GM21576 (cell line): ENCODE measurements around the gene TOMM6.
"Not testable (repeated sequence)": the region's sequence is repeated elsewhere in the genome, so short reads cannot be mapped to it uniquely, and the experiment has no call there.

Source experiments
- ATAC-seq: cut with Tn5 transposase; IDR thresholded peaks from one replicate; pipeline ENCODE4 v1.9.1; 2021; ENCODE audit warnings: mild to moderate bottlenecking, moderate library complexity; ENCODE audit not compliant: unreplicated experiment

The TOMM6 gene

GRCh38 chr6:41759905-41760579 is 27.5 kb upstream of the TOMM6 start:
- no peak for ATAC-seq

- no peak for ATAC-seq
Measured at GRCh38 chr6:41763470-41763869, 24.0 kb upstream of the TOMM6 start.

- ATAC-seq = not testable (repeated sequence)
Measured at GRCh38 chr6:41766043-41766664, 21.3 kb upstream of the TOMM6 start.

DNA sequence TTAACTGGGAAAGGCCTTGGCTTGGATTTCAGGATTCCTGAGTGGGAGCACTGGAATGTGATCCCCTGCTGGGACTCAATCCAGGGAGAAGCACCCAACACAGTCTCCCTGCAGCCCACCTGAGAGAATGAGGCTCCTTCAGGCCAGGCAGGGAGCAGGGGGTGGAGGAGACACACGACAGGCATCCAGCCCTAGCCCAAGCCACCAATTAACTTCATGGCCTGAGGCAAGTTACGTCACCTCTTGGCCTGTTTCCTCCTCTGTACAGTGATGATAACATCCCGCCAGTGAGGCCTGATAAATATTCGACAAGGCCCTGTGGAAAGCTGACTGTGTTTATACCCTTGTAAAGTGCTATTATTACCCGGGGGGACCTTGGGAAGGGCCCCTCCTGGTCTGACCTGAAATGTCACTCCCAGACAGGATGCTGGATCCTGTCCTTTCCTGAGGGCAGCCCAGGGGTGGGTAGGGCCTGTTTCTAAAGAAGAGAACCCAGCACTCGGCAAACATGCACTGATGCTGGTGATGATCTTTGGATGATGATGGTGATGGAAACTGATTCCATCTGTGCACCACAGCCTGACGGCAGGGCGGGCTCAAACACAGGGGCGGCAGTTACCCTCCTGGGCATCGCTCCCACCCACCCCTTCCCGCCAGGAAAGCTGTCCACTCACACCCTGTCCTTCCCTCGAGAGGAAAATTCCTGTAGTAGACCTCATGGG is 20.2 kb upstream of the TOMM6 start:
- no peak for ATAC-seq

GRCh38 chr6:41768545-41769308 is 18.8 kb upstream of the TOMM6 start:
- ATAC-seq = no peak

DNA sequence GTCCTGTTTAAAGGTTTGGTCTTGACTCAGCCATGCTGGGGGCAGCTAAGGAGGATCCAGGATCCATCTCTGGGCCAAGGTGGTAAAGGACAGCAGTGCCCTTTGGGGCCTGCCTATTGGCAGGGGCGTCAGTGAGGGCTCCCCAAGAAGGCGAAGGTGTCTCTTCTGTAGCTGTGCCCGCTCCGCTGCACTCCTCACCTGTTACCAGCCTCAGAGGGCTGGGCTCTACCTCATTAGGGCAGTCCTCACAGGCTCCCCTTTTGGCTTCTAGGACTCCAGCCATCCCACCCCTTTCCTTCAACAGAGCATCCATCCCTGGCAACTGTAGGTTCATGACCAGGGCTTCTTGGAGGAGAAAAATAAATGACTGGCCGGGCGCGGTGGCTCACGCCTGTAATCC is 18.1 kb upstream of the TOMM6 start:
- ATAC-seq = no peak

GRCh38 chr6:41770381-41771057 is 17.0 kb upstream of the TOMM6 start:
- ATAC-seq = no peak

GRCh38 chr6:41771058-41771983 is 16.2 kb upstream of the TOMM6 start:
- ATAC-seq = no peak

DNA sequence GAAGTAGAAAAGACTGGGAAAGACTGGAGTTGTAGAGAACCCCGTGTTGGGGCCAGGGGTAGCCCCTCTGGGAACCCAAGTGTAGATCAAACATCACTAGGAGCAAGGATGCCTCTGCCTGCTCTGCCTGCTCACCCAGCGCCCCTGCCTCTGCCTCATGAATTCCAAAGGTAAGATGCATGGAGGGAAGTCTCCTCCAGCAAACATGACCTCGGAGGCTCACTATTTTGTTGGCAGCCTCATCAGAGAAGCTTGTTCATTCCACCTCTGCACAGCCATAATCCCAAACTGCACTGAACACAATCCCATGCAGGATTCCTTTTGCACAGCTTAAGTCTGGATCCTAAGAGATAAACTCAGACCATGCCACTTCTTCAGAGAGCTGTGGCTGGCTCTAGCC is 12.7 kb upstream of the TOMM6 start:
- ATAC-seq = no peak

- no peak for ATAC-seq
Measured at GRCh38 chr6:41775293-41775882, 12.1 kb upstream of the TOMM6 start.

- no peak for ATAC-seq
Measured at GRCh38 chr6:41777551-41778285, 9.8 kb upstream of the TOMM6 start.

- ATAC-seq = no peak
Measured at GRCh38 chr6:41778895-41779294, 8.6 kb upstream of the TOMM6 start.

DNA sequence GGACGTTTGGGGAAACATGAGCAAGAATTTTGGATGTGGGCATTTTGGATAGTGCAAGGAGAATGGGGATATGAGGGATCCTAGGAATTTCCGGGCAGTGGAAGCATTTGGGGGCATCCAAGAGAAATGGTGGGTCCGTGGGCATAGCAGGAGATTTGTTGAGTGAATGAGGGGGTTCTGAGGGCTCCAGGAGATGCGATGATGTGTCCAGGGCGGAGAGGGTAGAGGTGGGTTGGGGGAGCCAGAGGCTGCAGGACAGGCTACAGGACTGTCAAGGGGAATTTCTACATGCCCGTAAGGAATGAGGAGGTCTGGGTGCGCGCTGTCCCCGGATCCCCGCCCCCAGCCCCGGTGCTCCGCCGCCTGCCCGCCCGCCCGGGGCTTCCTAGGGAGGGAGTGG is 8.2 kb upstream of the TOMM6 start:
- ATAC-seq = no peak

- ATAC-seq = peak; percentile 87
Measured at GRCh38 chr6:41779788-41780550, 7.5 kb upstream of the TOMM6 start, which contains the start of gene FRS3. Gene FRS3, minus strand, starts transcription at chr6:41779900. Its CDS starts 2,913 bp downstream, at chr6:41776987.

- ATAC-seq = no peak
Measured at GRCh38 chr6:41780551-41781365, 6.7 kb upstream of the TOMM6 start, which contains the start of gene PRICKLE4. Gene PRICKLE4, plus strand, starts transcription at chr6:41780782. Its CDS starts 2,692 bp downstream, at chr6:41783474.

DNA sequence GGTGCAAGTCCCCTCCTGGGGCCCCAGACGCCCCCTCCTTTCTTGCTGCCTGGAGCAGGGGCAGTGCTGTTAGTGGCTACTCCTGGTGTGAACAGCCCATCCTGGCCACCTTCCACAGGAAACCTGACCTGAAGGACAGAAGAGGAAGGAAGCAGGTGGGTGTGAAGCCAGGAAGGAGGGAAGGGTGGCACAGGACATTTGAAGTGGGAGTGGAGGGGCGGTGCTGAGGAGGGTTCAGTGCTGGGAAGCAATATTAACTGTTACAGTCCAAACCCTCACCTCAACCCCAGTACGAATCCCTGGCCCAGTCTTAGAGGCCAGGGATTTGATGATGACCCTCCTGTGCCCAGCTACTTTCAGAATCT is 6.1 kb upstream of the TOMM6 start:
- ATAC-seq = no peak
